PC-9 (cell line): ENCODE results near the gene BNC1. TPM values are rescaled to one million over a fixed set of nuclear protein-coding genes. Genes with fewer than 3 reads are reported as not detected.

Experiments
- BruUV-seq: library from RNA; stranded (reverse); fragments of 400-500 nt; replicated peaks from 2 replicates; lab custom pipeline; 2021; lab: Mats Ljungman, UMichigan
- CTCF ChIA-PET: fragments of 300-600 bp; sonication (Branson Sonifier 250); formaldehyde crosslinking; loops from one replicate; lab custom pipeline; 2022; ENCODE audit warnings: antibody characterized with exemption; lab: Charles Lee
- POLR2A ChIA-PET: fragments of 300-600 bp; sonication (Branson Sonifier 250); formaldehyde crosslinking; loops from one replicate; lab custom pipeline; 2022; ENCODE audit warnings: antibody characterized with exemption; ENCODE audit not compliant: unreplicated experiment; lab: Charles Lee
- DNase-seq, 2 experiments: peaks; one replicate each; pipeline versions ENCODE4 v3.0.0 to v3.0.0-alpha.2; 2015 to 2022; ENCODE audit warnings: mixed read lengths in 1 of 2
- H2AFZ ChIP-seq: fragments of 200-600 bp; sonication (generic); 2 replicates; pipeline ENCODE4 v1.8.1; 2017; ENCODE audit warnings: antibody characterized with exemption
- H3F3A ChIP-seq: fragments of 200-600 bp; sonication (generic); 2 replicates; pipeline ENCODE4 v1.8.1; 2017; ENCODE audit warnings: antibody characterized with exemption, mild to moderate bottlenecking, low read depth; ENCODE audit not compliant: insufficient read depth
- H3K27ac ChIP-seq: fragments of 200-600 bp; sonication (generic); 2 replicates; pipeline ENCODE4 v1.6.1; 2016; ENCODE audit warnings: mixed run types
- H3K27me3 ChIP-seq: fragments of 200-600 bp; sonication (generic); 2 replicates; pipeline ENCODE4 v1.6.1; 2016; ENCODE audit warnings: low read depth, mixed run types; ENCODE audit not compliant: insufficient read depth
- H3K36me3 ChIP-seq: fragments of 200-600 bp; sonication (generic); 2 replicates; pipeline ENCODE4 v1.6.1; 2016; ENCODE audit warnings: low read depth, mixed run types
- H3K4me1 ChIP-seq: fragments of 200-600 bp; sonication (generic); replicated peaks from 2 replicates; pipeline ENCODE4 v1.6.1; 2016; ENCODE audit warnings: mixed run types; ENCODE audit not compliant: insufficient read depth
- H3K4me2 ChIP-seq: fragments of 200-600 bp; sonication (generic); 2 replicates; pipeline ENCODE4 v1.6.1; 2017; ENCODE audit warnings: mixed run types
- H3K4me3 ChIP-seq: fragments of 200-600 bp; sonication (generic); 2 replicates; pipeline ENCODE4 v1.6.1; 2016; ENCODE audit warnings: mixed run types
- H3K79me2 ChIP-seq: fragments of 200-600 bp; sonication (generic); 2 replicates; pipeline ENCODE4 v1.6.1; 2017; ENCODE audit warnings: low read depth, mixed run types
- H3K9me2 ChIP-seq: fragments of 200-600 bp; sonication (generic); 2 replicates; pipeline ENCODE4 v1.8.1; 2017; ENCODE audit warnings: mild to moderate bottlenecking; ENCODE audit not compliant: insufficient read depth
- H3K9me3 ChIP-seq: fragments of 200-600 bp; sonication (generic); 2 replicates; pipeline ENCODE4 v1.8.1; 2016; ENCODE audit warnings: low read depth; ENCODE audit not compliant: insufficient read depth
- H4K20me1 ChIP-seq: fragments of 200-600 bp; sonication (generic); 2 replicates; pipeline ENCODE4 v1.8.1; 2017; ENCODE audit not compliant: insufficient read depth
- EZH2 ChIP-seq: fragments of 200-600 bp; sonication (generic); IDR thresholded peaks from 2 replicates; pipeline ENCODE4 v1.8.0; 2017; ENCODE audit warnings: antibody characterized with exemption, low read depth
- intact Hi-C: fragments of 100-400 bp; cut with micrococcal nuclease; formaldehyde crosslinking; loops from one replicate; pipeline ENCODE4 v1.10.0; 2022; ENCODE audit not compliant: unreplicated experiment
- total RNA-seq: library from RNA; stranded (reverse); gene quantifications from 2 replicates; pipeline ENCODE4 v1.2.3, GENCODE V29; 2021
- TF ChIP-seq, protein P1 (sequence below): fragments of 200-600 bp; sonication (generic); conservative IDR thresholded peaks from 2 replicates; pipeline ENCODE4 v1.6.1; 2017; ENCODE audit warnings: mixed run types, antibody characterized with exemption, mild to moderate bottlenecking, moderate library complexity

Gene BNC1
- total RNA-seq, 1 experiment from 2014 or later: 0.83 TPM

DNA sequence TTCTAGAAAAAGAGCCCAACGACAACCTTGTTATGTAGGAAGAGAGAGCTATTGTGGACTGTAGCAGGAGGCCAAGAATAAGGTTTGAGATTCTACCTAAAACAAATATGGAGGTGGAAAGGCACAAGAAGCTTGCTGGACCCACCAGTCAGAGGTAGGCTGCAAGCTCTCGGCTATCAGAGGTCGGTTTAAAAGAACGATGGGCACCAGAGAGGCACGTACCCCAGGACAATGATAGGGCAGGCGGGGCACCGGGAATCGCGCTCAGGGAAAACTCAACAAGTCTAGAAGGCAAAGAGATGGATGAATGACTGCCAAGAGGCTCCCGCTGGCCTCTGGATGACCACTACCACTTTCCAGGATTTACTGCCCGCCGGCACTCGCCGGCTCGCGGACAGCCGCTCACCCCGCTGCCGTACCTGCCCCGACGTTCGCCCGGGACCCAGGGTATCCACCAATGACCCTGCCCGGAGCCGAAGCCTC, 77.9 kb downstream of the BNC1 start:
- H3K36me3 ChIP-seq: no peaks in the 10 kb centered on the region
- H4K20me1 ChIP-seq: no peaks in the 10 kb centered on the region
- no peaks in the 10 kb centered on the region; the same call in 1 of the 2 replicates for H3F3A ChIP-seq
- POLR2A ChIA-PET: no interaction called here
- no peak overlapping the region for H3K27ac ChIP-seq
- CTCF ChIA-PET: no interaction called here
- BruUV-seq: no TSS peak
- H2AFZ ChIP-seq: no peak overlapping the region
- no peak overlapping the region for H3K4me2 ChIP-seq
- H3K4me1 ChIP-seq: peaks cover 4% of the 10 kb centered on the region; the same call in 1 of the 2 replicates
- intact Hi-C loops: no loop called here
- TF ChIP-seq EZH2: no peak
- TF ChIP-seq, protein P1, sequence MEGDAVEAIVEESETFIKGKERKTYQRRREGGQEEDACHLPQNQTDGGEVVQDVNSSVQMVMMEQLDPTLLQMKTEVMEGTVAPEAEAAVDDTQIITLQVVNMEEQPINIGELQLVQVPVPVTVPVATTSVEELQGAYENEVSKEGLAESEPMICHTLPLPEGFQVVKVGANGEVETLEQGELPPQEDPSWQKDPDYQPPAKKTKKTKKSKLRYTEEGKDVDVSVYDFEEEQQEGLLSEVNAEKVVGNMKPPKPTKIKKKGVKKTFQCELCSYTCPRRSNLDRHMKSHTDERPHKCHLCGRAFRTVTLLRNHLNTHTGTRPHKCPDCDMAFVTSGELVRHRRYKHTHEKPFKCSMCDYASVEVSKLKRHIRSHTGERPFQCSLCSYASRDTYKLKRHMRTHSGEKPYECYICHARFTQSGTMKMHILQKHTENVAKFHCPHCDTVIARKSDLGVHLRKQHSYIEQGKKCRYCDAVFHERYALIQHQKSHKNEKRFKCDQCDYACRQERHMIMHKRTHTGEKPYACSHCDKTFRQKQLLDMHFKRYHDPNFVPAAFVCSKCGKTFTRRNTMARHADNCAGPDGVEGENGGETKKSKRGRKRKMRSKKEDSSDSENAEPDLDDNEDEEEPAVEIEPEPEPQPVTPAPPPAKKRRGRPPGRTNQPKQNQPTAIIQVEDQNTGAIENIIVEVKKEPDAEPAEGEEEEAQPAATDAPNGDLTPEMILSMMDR: no peak
- no peaks in the 10 kb centered on the region for H3K9me3 ChIP-seq
- no peaks in the 10 kb centered on the region for H3K9me2 ChIP-seq
- no peaks in the 10 kb centered on the region for H3K79me2 ChIP-seq
- DNase-seq: no peak
- H3K27me3 ChIP-seq: no peaks in the 10 kb centered on the region
- H3K4me3 ChIP-seq: no peak overlapping the region

Other genes with a start within 250 kb of the BNC1 start
- 24.7 and 28.2 TPM in 2 replicates for gene BTBD1, start 217.4 kb downstream of the BNC1 start, total RNA-seq
- not detected in 2 replicates for gene TM6SF1, start 177.0 kb downstream of the BNC1 start, total RNA-seq
- 10.1 TPM in 2 replicates for gene HDGFL3, start 76.8 kb downstream of the BNC1 start, total RNA-seq
- 0.22 TPM in 1 of 2 replicates, not detected in the other for gene SH3GL3, start 162.7 kb upstream of the BNC1 start, total RNA-seq